ENCODE results near the gene TNKS2. TPM values are rescaled to one million over a fixed set of nuclear protein-coding genes. Genes with fewer than 3 reads are reported as not detected.
A peak's percentile ranks its signal among the peaks of the same experiment; 100 is the strongest.

The TNKS2 gene
- total RNA-seq, 2 donors from 2014 or later, result 48.5 to 52.3 TPM

- no peak for DNase-seq
- Mint-ChIP-seq H3K4me1 (ENCODE audit: low read depth) (no peaks in the 10 kb centered on the region), H3K4me3 (no peak overlapping the region), H3K36me3 (ENCODE audit: insufficient read depth in 2 of 2) (peaks cover 8 to 18% of the 10 kb centered on the region in 2 donors), H3K27me3 (ENCODE audit: low read depth) (no peaks in the 10 kb centered on the region), H3K9me3 (no peaks in the 10 kb centered on the region), H3K27ac (no peak overlapping the region)
- ATAC-seq (replicated peaks in 1 of 2), result no peak
Measured at GRCh38 chr10:91843083-91843482, 44.9 kb downstream of the TNKS2 start.

- no peak overlapping the region for H3K27ac Mint-ChIP-seq
- no peaks in the 10 kb centered on the region for H3K4me1 Mint-ChIP-seq (ENCODE audit: low read depth)
- H3K4me3 Mint-ChIP-seq, result no peak overlapping the region
- no peaks in the 10 kb centered on the region for H3K9me3 Mint-ChIP-seq
- H3K27me3 Mint-ChIP-seq (ENCODE audit: low read depth), result no peaks in the 10 kb centered on the region
- H3K36me3 Mint-ChIP-seq (ENCODE audit: insufficient read depth in 2 of 2), result peaks cover 1 to 26% of the 10 kb centered on the region in 2 donors
- ATAC-seq (replicated peaks in 1 of 2), result no peak
- DNase-seq, result no peak
Measured at GRCh38 chr10:91856637-91857036, 58.4 kb downstream of the TNKS2 start.

- H3K9me3 Mint-ChIP-seq, result no peaks in the 10 kb centered on the region
- DNase-seq (no peak), ATAC-seq (replicated peaks in 1 of 2) (no peak)
- H3K27ac Mint-ChIP-seq, result no peak overlapping the region
- H3K4me1 Mint-ChIP-seq (ENCODE audit: low read depth), result peaks cover 10% of the 10 kb centered on the region
- no peak overlapping the region for H3K4me3 Mint-ChIP-seq
- H3K36me3 Mint-ChIP-seq (ENCODE audit: insufficient read depth in 2 of 2), result peaks cover 1 to 26% of the 10 kb centered on the region in 2 donors
- H3K27me3 Mint-ChIP-seq (ENCODE audit: low read depth), result no peaks in the 10 kb centered on the region
Measured at GRCh38 chr10:91860885-91861284, 62.7 kb downstream of the TNKS2 start.

GRCh38 chr10:91864099-91864498 lies 65.9 kb downstream of the TNKS2 start:
- Mint-ChIP-seq H3K4me1 (ENCODE audit: low read depth) (peaks cover 10% of the 10 kb centered on the region), H3K4me3 (no peak overlapping the region), H3K9me3 (no peaks in the 10 kb centered on the region), H3K36me3 (ENCODE audit: insufficient read depth in 2 of 2) (peaks cover 1 to 8% of the 10 kb centered on the region in 2 donors), H3K27ac (no peak overlapping the region), H3K27me3 (ENCODE audit: low read depth) (no peaks in the 10 kb centered on the region)
- no peak for ATAC-seq (replicated peaks in 1 of 2)
- DNase-seq, result no peak

GRCh38 chr10:91864744-91865143 lies 66.5 kb downstream of the TNKS2 start:
- peaks cover 1 to 8% of the 10 kb centered on the region in 2 donors for H3K36me3 Mint-ChIP-seq (ENCODE audit: insufficient read depth in 2 of 2)
- peaks cover 10% of the 10 kb centered on the region for H3K4me1 Mint-ChIP-seq (ENCODE audit: low read depth)
- no peaks in the 10 kb centered on the region for H3K9me3 Mint-ChIP-seq
- no peaks in the 10 kb centered on the region for H3K27me3 Mint-ChIP-seq (ENCODE audit: low read depth)
- H3K4me3 Mint-ChIP-seq, result no peak overlapping the region
- ATAC-seq (replicated peaks in 1 of 2) (peak; percentile 26 to 27), DNase-seq (no peak)
- no peak overlapping the region for H3K27ac Mint-ChIP-seq

- no peak overlapping the region for H3K27ac Mint-ChIP-seq
- no peaks in the 10 kb centered on the region for H3K9me3 Mint-ChIP-seq
- no peak for DNase-seq
Measured at GRCh38 chr10:91865562-91866081, 67.4 kb downstream of the TNKS2 start.

GRCh38 chr10:91875156-91875555 lies 76.9 kb downstream of the TNKS2 start:
- H3K4me1 Mint-ChIP-seq (ENCODE audit: low read depth), result no peaks in the 10 kb centered on the region
- no peak overlapping the region for H3K4me3 Mint-ChIP-seq
- H3K36me3 Mint-ChIP-seq (ENCODE audit: insufficient read depth in 2 of 2), result no peaks in the 10 kb centered on the region
- H3K27ac Mint-ChIP-seq, result no peak overlapping the region
- ATAC-seq (replicated peaks in 1 of 2) (no peak), DNase-seq (no peak)
- H3K27me3 Mint-ChIP-seq (ENCODE audit: low read depth), result no peaks in the 10 kb centered on the region
- no peaks in the 10 kb centered on the region for H3K9me3 Mint-ChIP-seq

More at GRCh38 chr10:91865562-91866081, 67.4 kb downstream of the TNKS2 start:
- peaks cover 1 to 8% of the 10 kb centered on the region in 2 donors for H3K36me3 Mint-ChIP-seq (ENCODE audit: insufficient read depth in 2 of 2)
- no peak for ATAC-seq (replicated peaks in 1 of 2)
- no peak overlapping the region for H3K4me3 Mint-ChIP-seq
- no peaks in the 10 kb centered on the region for H3K27me3 Mint-ChIP-seq (ENCODE audit: low read depth)
- H3K4me1 Mint-ChIP-seq (ENCODE audit: low read depth), result peaks cover 10% of the 10 kb centered on the region

GRCh38 chr10:91875779-91876178 lies 77.6 kb downstream of the TNKS2 start:
- ATAC-seq (replicated peaks in 1 of 2) (peak; percentile 53 to 63), DNase-seq (no peak)
- H3K4me3 Mint-ChIP-seq, result no peak overlapping the region
- no peaks in the 10 kb centered on the region for H3K27me3 Mint-ChIP-seq (ENCODE audit: low read depth)
- H3K9me3 Mint-ChIP-seq, result no peaks in the 10 kb centered on the region
- H3K36me3 Mint-ChIP-seq (ENCODE audit: insufficient read depth in 2 of 2), result no peaks in the 10 kb centered on the region
- H3K27ac Mint-ChIP-seq, result no peak overlapping the region
- H3K4me1 Mint-ChIP-seq (ENCODE audit: low read depth), result no peaks in the 10 kb centered on the region

- ATAC-seq (replicated peaks in 1 of 2) (no peak), DNase-seq (no peak)
- H3K4me3 Mint-ChIP-seq, result no peak overlapping the region
- no peak overlapping the region for H3K27ac Mint-ChIP-seq
- no peaks in the 10 kb centered on the region for H3K27me3 Mint-ChIP-seq (ENCODE audit: low read depth)
- H3K36me3 Mint-ChIP-seq (ENCODE audit: insufficient read depth in 2 of 2), result no peaks in the 10 kb centered on the region
- H3K4me1 Mint-ChIP-seq (ENCODE audit: low read depth), result no peaks in the 10 kb centered on the region
- H3K9me3 Mint-ChIP-seq, result no peaks in the 10 kb centered on the region
Measured at GRCh38 chr10:91879515-91880170, 81.4 kb downstream of the TNKS2 start.

GRCh38 chr10:91880310-91880709 lies 82.1 kb downstream of the TNKS2 start:
- H3K4me3 Mint-ChIP-seq, result no peak overlapping the region
- no peaks in the 10 kb centered on the region for H3K36me3 Mint-ChIP-seq (ENCODE audit: insufficient read depth in 2 of 2)
- H3K9me3 Mint-ChIP-seq, result no peaks in the 10 kb centered on the region
- no peaks in the 10 kb centered on the region for H3K4me1 Mint-ChIP-seq (ENCODE audit: low read depth)
- no peak overlapping the region for H3K27ac Mint-ChIP-seq
- ATAC-seq (replicated peaks in 1 of 2) (no peak), DNase-seq (no peak)
- peaks cover 2% of the 10 kb centered on the region for H3K27me3 Mint-ChIP-seq (ENCODE audit: low read depth)

GRCh38 chr10:91883549-91884444 lies 85.6 kb downstream of the TNKS2 start:
- no peak for ATAC-seq (replicated peaks in 1 of 2)
- H3K4me1 Mint-ChIP-seq (ENCODE audit: low read depth), result peaks cover 8% of the 10 kb centered on the region
- peaks cover 20% of the 10 kb centered on the region for H3K27me3 Mint-ChIP-seq (ENCODE audit: low read depth)
- H3K4me3 Mint-ChIP-seq, result no peak overlapping the region
- no peaks in the 10 kb centered on the region for H3K9me3 Mint-ChIP-seq
- H3K27ac Mint-ChIP-seq, result no peak overlapping the region
- H3K36me3 Mint-ChIP-seq (ENCODE audit: insufficient read depth in 2 of 2), result peaks cover 0 to 2% of the 10 kb centered on the region in 2 donors
- DNase-seq, result no peak

- Mint-ChIP-seq H3K27ac (no peak overlapping the region), H3K4me3 (no peak overlapping the region), H3K27me3 (ENCODE audit: low read depth) (peaks cover 25% of the 10 kb centered on the region), H3K9me3 (no peaks in the 10 kb centered on the region), H3K36me3 (ENCODE audit: insufficient read depth in 2 of 2) (peaks cover 0 to 3% of the 10 kb centered on the region in 2 donors), H3K4me1 (ENCODE audit: low read depth) (peaks cover 8% of the 10 kb centered on the region)
- DNase-seq, result no peak
- no peak for ATAC-seq (replicated peaks in 1 of 2)
Measured at GRCh38 chr10:91884536-91884935, 86.3 kb downstream of the TNKS2 start.

- H3K36me3 Mint-ChIP-seq (ENCODE audit: insufficient read depth in 2 of 2), result peaks cover 0 to 3% of the 10 kb centered on the region in 2 donors
- no peak for ATAC-seq (replicated peaks in 1 of 2)
- no peak for DNase-seq
- no peak overlapping the region for H3K4me3 Mint-ChIP-seq
- H3K4me1 Mint-ChIP-seq (ENCODE audit: low read depth), result peaks cover 8% of the 10 kb centered on the region
- H3K9me3 Mint-ChIP-seq, result no peaks in the 10 kb centered on the region
- no peak overlapping the region for H3K27ac Mint-ChIP-seq
- H3K27me3 Mint-ChIP-seq (ENCODE audit: low read depth), result peaks cover 27% of the 10 kb centered on the region
Measured at GRCh38 chr10:91885362-91886079, 87.3 kb downstream of the TNKS2 start.

All from activated T-cell treated with anti-CD3 and anti-CD28 coated beads, Interleukin-2, amount 50 U/mL, for 72 hours (primary cell).